Activated CD4-positive, alpha-beta T cell treated with anti-CD3 and anti-CD28 coated beads, Interleukin-2, amount 10 ng/mL, durations not matched to agents 7 days and 5 days (primary cell): ENCODE data around the gene ZNF710. TPM values are rescaled to one million over a fixed set of nuclear protein-coding genes. Genes with fewer than 3 reads are reported as not detected.

Experiments used
- CTCF ChIA-PET: fragments of 350-600 bp; sonication (Branson Sonifier 250); formaldehyde crosslinking; loops from one replicate; lab custom pipeline; 2021; ENCODE audit warnings: antibody characterized with exemption; lab: Charles Lee
- POLR2A ChIA-PET: fragments of 350-600 bp; sonication (Branson Sonifier 250); formaldehyde crosslinking; loops from one replicate; lab custom pipeline; 2021; ENCODE audit warnings: antibody characterized with exemption; lab: Charles Lee
- DNase-seq: peaks from one replicate; pipeline ENCODE4 v3.0.0-alpha.2; 2020
- H3K27ac Mint-ChIP-seq: one replicate; pipeline ENCODE4 v1.8.0; 2021; ENCODE audit warnings: mild to moderate bottlenecking, moderate library complexity, mixed read lengths
- H3K27me3 Mint-ChIP-seq: one replicate; pipeline ENCODE4 v1.8.0; 2021; ENCODE audit warnings: mixed read lengths
- H3K36me3 Mint-ChIP-seq: one replicate; pipeline ENCODE4 v1.8.0; 2021; ENCODE audit warnings: low read depth, mixed read lengths
- H3K4me1 Mint-ChIP-seq: one replicate; pipeline ENCODE4 v1.8.0; 2021; ENCODE audit warnings: mixed read lengths
- H3K4me3 Mint-ChIP-seq: one replicate; pipeline ENCODE4 v1.8.0; 2021; ENCODE audit warnings: mild to moderate bottlenecking, moderate library complexity, mixed read lengths
- H3K9me3 Mint-ChIP-seq: one replicate; pipeline ENCODE4 v1.8.0; 2021; ENCODE audit warnings: mixed read lengths
- microRNA-seq: library from miRNA; unstranded; fragments of <30 nt; microRNA quantifications from one replicate; pipeline ENCODE4 v1.2.0, GENCODE V29; 2021; ENCODE audit warnings: borderline microRNAs expressed, borderline replicate concordance
- total RNA-seq, 2 experiments: library from RNA; stranded (reverse); gene quantifications; one replicate each; pipeline ENCODE4 v1.2.3, GENCODE V29; 2021

The ZNF710 gene
- total RNA-seq, 2 experiments from 2014 or later = 24.4 to 26.6 TPM

- no peak for DNase-seq
- CTCF ChIA-PET = interaction anchor here (0.9 kb wide), 1 partner anchor 331 kb away, joined by 3 read pairs; no protein-coding TSS in a partner anchor
- H3K36me3 Mint-ChIP-seq = peaks cover 9% of the 10 kb centered on the region
- H3K27me3 Mint-ChIP-seq = peaks cover 4% of the 10 kb centered on the region
- H3K27ac Mint-ChIP-seq = no peak overlapping the region
- POLR2A ChIA-PET = interaction anchor here (0.7 kb wide), 1 partner anchor 24 kb away, joined by 4 read pairs; no protein-coding TSS in a partner anchor
- no peak overlapping the region for H3K4me3 Mint-ChIP-seq
- H3K4me1 Mint-ChIP-seq = no peaks in the 10 kb centered on the region
- H3K9me3 Mint-ChIP-seq = peaks cover 11% of the 10 kb centered on the region
These were observed 113.4 kb downstream of the ZNF710 start for GRCh38 chr15:90114451-90114901.

- DNase-seq = no peak
- POLR2A ChIA-PET = no interaction called here
- H3K36me3 Mint-ChIP-seq = peaks cover 9% of the 10 kb centered on the region
These were observed 114.7 kb downstream of the ZNF710 start for GRCh38 chr15:90115783-90116182.

GRCh38 chr15:90119367-90119766 lies 118.2 kb downstream of the ZNF710 start:
- Mint-ChIP-seq H3K27ac (no peak overlapping the region), H3K4me1 (no peaks in the 10 kb centered on the region), H3K4me3 (no peak overlapping the region), H3K36me3 (peaks cover 6% of the 10 kb centered on the region), H3K9me3 (peaks cover 8% of the 10 kb centered on the region), H3K27me3 (peaks cover 12% of the 10 kb centered on the region)
- CTCF ChIA-PET = interaction anchor here (0.6 to 1.4 kb wide), 3 partner anchors 10 to 818 kb away, joined by 3 to 4 read pairs (median 3); no protein-coding TSS in a partner anchor
- no peak for DNase-seq
- POLR2A ChIA-PET = no interaction called here

More at GRCh38 chr15:90115783-90116182, 114.7 kb downstream of the ZNF710 start:
- Mint-ChIP-seq H3K4me3 (no peak overlapping the region), H3K4me1 (no peaks in the 10 kb centered on the region), H3K27me3 (peaks cover 7% of the 10 kb centered on the region), H3K9me3 (peaks cover 11% of the 10 kb centered on the region), H3K27ac (no peak overlapping the region)
- CTCF ChIA-PET = interaction anchor here (2.5 kb wide), 1 partner anchor 9 kb away, joined by 6 read pairs; no protein-coding TSS in a partner anchor

GRCh38 chr15:90121086-90121485 lies 120.0 kb downstream of the ZNF710 start:
- ChIA-PET POLR2A (no interaction called here), CTCF (interaction anchor here (1.1 to 1.8 kb wide), 2 partner anchors 21 to 245 kb away, joined by 3 to 4 read pairs; no protein-coding TSS in a partner anchor)
- Mint-ChIP-seq H3K27ac (no peak overlapping the region), H3K4me3 (no peak overlapping the region), H3K27me3 (peaks cover 10% of the 10 kb centered on the region), H3K9me3 (peaks cover 3% of the 10 kb centered on the region), H3K36me3 (peaks cover 1% of the 10 kb centered on the region), H3K4me1 (peaks cover 8% of the 10 kb centered on the region)
- DNase-seq = no peak

- DNase-seq = no peak
- no peaks in the 10 kb centered on the region for H3K36me3 Mint-ChIP-seq
- H3K9me3 Mint-ChIP-seq = no peaks in the 10 kb centered on the region
- ChIA-PET CTCF (interaction anchor here (0.9 to 1.7 kb wide), 2 partner anchors 13 to 22 kb away, joined by 3 read pairs; partner anchors contain the start of gene IDH2), POLR2A (no interaction called here)
- H3K27me3 Mint-ChIP-seq = peaks cover 7% of the 10 kb centered on the region
- H3K27ac Mint-ChIP-seq = no peak overlapping the region
- H3K4me1 Mint-ChIP-seq = peaks cover 9% of the 10 kb centered on the region
- no peak overlapping the region for H3K4me3 Mint-ChIP-seq
These were observed 123.4 kb downstream of the ZNF710 start for GRCh38 chr15:90124507-90124906.

GRCh38 chr15:90126022-90126421 lies 124.9 kb downstream of the ZNF710 start:
- no peak overlapping the region for H3K4me3 Mint-ChIP-seq
- H3K36me3 Mint-ChIP-seq = no peaks in the 10 kb centered on the region
- ChIA-PET POLR2A (no interaction called here), CTCF (interaction anchor here (0.6 to 1.7 kb wide), 3 partner anchors 16 to 54 kb away, joined by 3 read pairs; partner anchors contain the start of gene IDH2)
- no peak for DNase-seq
- H3K27me3 Mint-ChIP-seq = peaks cover 2% of the 10 kb centered on the region
- H3K27ac Mint-ChIP-seq = peak overlapping the region; percentile 68
- no peaks in the 10 kb centered on the region for H3K9me3 Mint-ChIP-seq
- H3K4me1 Mint-ChIP-seq = peaks cover 9% of the 10 kb centered on the region

GRCh38 chr15:90126596-90127435 lies 125.7 kb downstream of the ZNF710 start:
- Mint-ChIP-seq H3K27ac (no peak overlapping the region), H3K27me3 (peaks cover under 1% of the 10 kb centered on the region), H3K4me1 (peaks cover 9% of the 10 kb centered on the region), H3K4me3 (no peak overlapping the region), H3K9me3 (no peaks in the 10 kb centered on the region), H3K36me3 (no peaks in the 10 kb centered on the region)
- CTCF ChIA-PET = interaction anchor here (0.6 to 2.0 kb wide), 4 partner anchors 53 to 600 kb away, joined by 3 to 9 read pairs (median 3); no protein-coding TSS in a partner anchor
- POLR2A ChIA-PET = no interaction called here
- no peak for DNase-seq

GRCh38 chr15:90130291-90130690 lies 129.2 kb downstream of the ZNF710 start:
- ChIA-PET POLR2A (no interaction called here), CTCF (interaction anchor here (1.6 kb wide), 1 partner anchor 11 kb away, joined by 4 read pairs; no protein-coding TSS in a partner anchor)
- DNase-seq = no peak
- no peak overlapping the region for H3K27ac Mint-ChIP-seq
- no peaks in the 10 kb centered on the region for H3K36me3 Mint-ChIP-seq
- peaks cover 16% of the 10 kb centered on the region for H3K27me3 Mint-ChIP-seq
- H3K9me3 Mint-ChIP-seq = no peaks in the 10 kb centered on the region
- H3K4me1 Mint-ChIP-seq = peaks cover 9% of the 10 kb centered on the region
- H3K4me3 Mint-ChIP-seq = no peak overlapping the region

Small RNA genes lying within 50 kb of the gene (microRNA-seq; reads per million reads assigned to microRNA genes)
- gene MIR3174 = not detected

Other genes starting within 250 kb of the ZNF710 start
- gene MESP2, start 225.0 kb upstream of the ZNF710 start, total RNA-seq = not detected
- gene ANPEP, start 186.5 kb upstream of the ZNF710 start, total RNA-seq = 1 to 10 TPM; 1.4 to 2.0 TPM
- 10 to 100 TPM; 25.3 to 28.1 TPM for gene AP3S2, start 107.3 kb upstream of the ZNF710 start, total RNA-seq
- not detected for gene ARPIN, start 88.4 kb upstream of the ZNF710 start, total RNA-seq
- gene IDH2, start 101.1 kb downstream of the ZNF710 start, total RNA-seq = 100 to 1,000 TPM; 332 to 349 TPM
- 10 to 100 TPM; 23.4 to 26.7 TPM for gene SEMA4B, start 200.0 kb downstream of the ZNF710 start, total RNA-seq
- gene CIB1, start 232.6 kb downstream of the ZNF710 start, total RNA-seq = 10 to 100 TPM; 75.4 to 83.5 TPM
- gene GDPGP1, start 232.9 kb downstream of the ZNF710 start, total RNA-seq = 1 to 10 TPM; 9.8 to 10.0 TPM
- under 1 TPM; 0.45 to 0.87 TPM for gene TTLL13, start 248.2 kb downstream of the ZNF710 start, total RNA-seq